ENCODE measurements around the gene NOB1.

The NOB1 gene

DNA sequence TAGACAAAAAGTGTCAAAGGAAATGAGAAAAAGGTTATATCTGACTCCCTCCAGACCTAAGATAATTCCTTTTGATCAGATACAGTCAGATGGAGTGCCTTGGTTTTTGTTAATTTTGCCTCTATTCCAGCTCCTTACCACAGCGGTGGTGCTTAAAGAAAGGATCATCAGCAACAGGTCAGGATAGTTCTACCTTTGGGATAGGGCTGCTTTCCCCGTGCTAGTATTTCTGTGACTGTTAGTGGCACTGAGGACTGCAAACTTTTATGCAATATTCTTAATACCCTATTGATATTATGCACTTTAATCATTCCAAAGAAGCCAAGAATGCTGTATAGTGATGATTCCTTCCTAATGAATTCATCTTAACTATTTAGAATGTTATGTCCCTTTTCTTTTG, 52.9 kb downstream of the NOB1 start:
- DNase-seq (ENCODE audit: low read depth in 1 of 2, low spot score in 1 of 2), result no peak
- TF ChIP-seq, protein P1, sequence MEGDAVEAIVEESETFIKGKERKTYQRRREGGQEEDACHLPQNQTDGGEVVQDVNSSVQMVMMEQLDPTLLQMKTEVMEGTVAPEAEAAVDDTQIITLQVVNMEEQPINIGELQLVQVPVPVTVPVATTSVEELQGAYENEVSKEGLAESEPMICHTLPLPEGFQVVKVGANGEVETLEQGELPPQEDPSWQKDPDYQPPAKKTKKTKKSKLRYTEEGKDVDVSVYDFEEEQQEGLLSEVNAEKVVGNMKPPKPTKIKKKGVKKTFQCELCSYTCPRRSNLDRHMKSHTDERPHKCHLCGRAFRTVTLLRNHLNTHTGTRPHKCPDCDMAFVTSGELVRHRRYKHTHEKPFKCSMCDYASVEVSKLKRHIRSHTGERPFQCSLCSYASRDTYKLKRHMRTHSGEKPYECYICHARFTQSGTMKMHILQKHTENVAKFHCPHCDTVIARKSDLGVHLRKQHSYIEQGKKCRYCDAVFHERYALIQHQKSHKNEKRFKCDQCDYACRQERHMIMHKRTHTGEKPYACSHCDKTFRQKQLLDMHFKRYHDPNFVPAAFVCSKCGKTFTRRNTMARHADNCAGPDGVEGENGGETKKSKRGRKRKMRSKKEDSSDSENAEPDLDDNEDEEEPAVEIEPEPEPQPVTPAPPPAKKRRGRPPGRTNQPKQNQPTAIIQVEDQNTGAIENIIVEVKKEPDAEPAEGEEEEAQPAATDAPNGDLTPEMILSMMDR (IDR thresholded peaks at IDR 0.05; ENCODE audit: insufficient read depth, low read length), result no peak
- TF ChIP-seq POLR2AphosphoS5 (IDR thresholded peaks at IDR 0.05; ENCODE audit: low read depth) (no peak), REST (IDR thresholded peaks at IDR 0.05; ENCODE audit: insufficient replicate concordance, low read depth) (no peak)
- H3K27me3 ChIP-seq (ENCODE audit: insufficient read depth, poor library complexity, severe bottlenecking), result no peaks in the 10 kb centered on the region
- H3K4me3 ChIP-seq (replicated peaks; ENCODE audit: insufficient read depth, low read length), result no peak overlapping the region
- H3K27ac ChIP-seq (replicated peaks), result no peak overlapping the region

GRCh38 chr16:69701452-69701851, 53.3 kb downstream of the NOB1 start:
- no peak for TF ChIP-seq POLR2AphosphoS5 (IDR thresholded peaks at IDR 0.05; ENCODE audit: low read depth)
- no peak for TF ChIP-seq SPI1 (IDR thresholded peaks at IDR 0.05; ENCODE audit: borderline replicate concordance, low read depth)
- no peak for TF ChIP-seq GABPA (IDR thresholded peaks at IDR 0.05; ENCODE audit: low read depth)
- TF ChIP-seq, protein P1 (IDR thresholded peaks at IDR 0.05; ENCODE audit: insufficient read depth, low read length), result no peak
- no peak overlapping the region for H3K27ac ChIP-seq (replicated peaks)
- H3K27me3 ChIP-seq (ENCODE audit: insufficient read depth, poor library complexity, severe bottlenecking), result no peaks in the 10 kb centered on the region

DNA sequence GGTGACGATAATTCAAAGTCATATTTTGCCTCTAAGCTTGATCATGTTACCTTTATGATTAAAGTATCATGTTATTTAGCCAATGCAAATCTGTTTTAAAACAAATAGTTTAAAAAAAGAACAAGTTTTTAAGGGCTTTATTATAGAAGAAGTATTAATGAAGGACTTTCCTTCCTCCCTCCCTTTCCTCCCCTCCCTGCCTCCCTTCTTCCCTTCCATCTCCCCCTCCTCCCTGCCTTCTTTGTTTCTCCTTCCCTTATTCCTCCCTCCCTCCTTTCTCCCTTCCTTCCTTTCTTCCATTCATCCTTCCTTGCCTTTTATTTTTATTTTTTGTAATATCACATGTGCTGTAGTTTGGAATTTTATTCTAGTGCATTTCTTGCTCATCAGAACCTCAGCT, 54.8 kb downstream of the NOB1 start:
- Histone ChIP-seq H3K27me3 (ENCODE audit: insufficient read depth, poor library complexity, severe bottlenecking) (no peaks in the 10 kb centered on the region), H3K4me3 (replicated peaks; ENCODE audit: insufficient read depth, low read length) (no peak overlapping the region), H3K27ac (replicated peaks) (no peak overlapping the region)
- DNase-seq (ENCODE audit: low read depth in 1 of 2, low spot score in 1 of 2), result no peak
- no peak for TF ChIP-seq SPI1 (IDR thresholded peaks at IDR 0.05; ENCODE audit: borderline replicate concordance, low read depth)
- no peak for TF ChIP-seq POLR2AphosphoS5 (IDR thresholded peaks at IDR 0.05; ENCODE audit: low read depth)
- TF ChIP-seq, protein P1 (IDR thresholded peaks at IDR 0.05; ENCODE audit: insufficient read depth, low read length), result no peak
- TF ChIP-seq GABPA (IDR thresholded peaks at IDR 0.05; ENCODE audit: low read depth), result no peak
- TF ChIP-seq REST (IDR thresholded peaks at IDR 0.05; ENCODE audit: insufficient replicate concordance, low read depth), result no peak

More at GRCh38 chr16:69701452-69701851, 53.3 kb downstream of the NOB1 start:
- no peak overlapping the region for H3K4me3 ChIP-seq (replicated peaks; ENCODE audit: insufficient read depth, low read length)
- DNase-seq (ENCODE audit: low read depth in 1 of 2, low spot score in 1 of 2), result no peak

DNA sequence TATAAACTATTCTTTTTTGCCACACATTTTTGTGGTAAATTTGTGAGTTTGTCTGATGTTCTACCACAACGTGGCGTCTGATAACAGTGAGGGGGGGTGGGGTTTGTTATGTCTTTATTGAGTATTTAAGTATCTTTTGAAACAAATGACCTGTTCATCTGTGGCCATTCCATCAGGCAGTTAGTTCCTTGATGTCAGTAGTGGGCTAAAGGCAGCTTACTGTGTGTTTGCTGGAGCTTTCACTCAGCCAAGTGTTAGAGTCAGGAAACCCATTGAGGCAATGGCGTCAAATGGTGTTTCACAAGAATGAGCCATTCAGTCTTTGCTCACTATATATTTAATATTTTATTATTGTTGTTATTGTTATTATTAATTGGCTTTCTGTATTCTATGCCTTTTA, 56.3 kb downstream of the NOB1 start:
- TF ChIP-seq GABPA (IDR thresholded peaks at IDR 0.05; ENCODE audit: low read depth) (no peak), POLR2AphosphoS5 (IDR thresholded peaks at IDR 0.05; ENCODE audit: low read depth) (no peak), SPI1 (IDR thresholded peaks at IDR 0.05; ENCODE audit: borderline replicate concordance, low read depth) (no peak), REST (IDR thresholded peaks at IDR 0.05; ENCODE audit: insufficient replicate concordance, low read depth) (no peak)
- TF ChIP-seq, protein P1 (IDR thresholded peaks at IDR 0.05; ENCODE audit: insufficient read depth, low read length), result no peak
- DNase-seq (ENCODE audit: low read depth in 1 of 2, low spot score in 1 of 2), result no peak
- Histone ChIP-seq H3K27me3 (ENCODE audit: insufficient read depth, poor library complexity, severe bottlenecking) (no peaks in the 10 kb centered on the region), H3K27ac (replicated peaks) (no peak overlapping the region), H3K4me3 (replicated peaks; ENCODE audit: insufficient read depth, low read length) (no peak overlapping the region)
